Fibroblast of skin of right quadriceps (primary cell): ENCODE results near the gene SLFN14.
"Not testable (repeated sequence)": the region's sequence is repeated elsewhere in the genome, so short reads cannot be mapped to it uniquely, and the experiment has no call there.

ENCODE experiments used
- DNase-seq: peaks from one replicate; pipeline ENCODE4 v3.0.0-alpha.2; 2013

SLFN14 gene

DNA sequence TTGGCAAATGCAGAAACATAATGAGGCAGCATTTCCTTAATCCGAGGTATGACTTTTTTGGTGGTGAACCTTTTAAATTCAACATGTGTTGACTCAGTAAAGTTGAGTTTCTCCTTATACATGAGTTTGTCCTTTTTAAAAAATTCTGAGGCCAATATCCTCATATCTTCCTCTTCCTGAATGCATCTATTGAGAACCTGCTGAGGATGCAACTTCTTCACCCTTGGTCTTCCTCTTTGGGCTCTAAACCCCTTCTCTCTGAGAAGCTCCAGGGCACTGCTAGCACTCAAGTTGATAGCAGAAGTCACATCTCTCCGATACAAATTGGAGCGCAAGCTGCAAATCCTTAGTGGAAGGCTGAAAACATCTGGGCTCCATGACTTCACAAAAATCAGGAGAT, 3.3 kb downstream of the SLFN14 start:
- no peak for DNase-seq

DNA sequence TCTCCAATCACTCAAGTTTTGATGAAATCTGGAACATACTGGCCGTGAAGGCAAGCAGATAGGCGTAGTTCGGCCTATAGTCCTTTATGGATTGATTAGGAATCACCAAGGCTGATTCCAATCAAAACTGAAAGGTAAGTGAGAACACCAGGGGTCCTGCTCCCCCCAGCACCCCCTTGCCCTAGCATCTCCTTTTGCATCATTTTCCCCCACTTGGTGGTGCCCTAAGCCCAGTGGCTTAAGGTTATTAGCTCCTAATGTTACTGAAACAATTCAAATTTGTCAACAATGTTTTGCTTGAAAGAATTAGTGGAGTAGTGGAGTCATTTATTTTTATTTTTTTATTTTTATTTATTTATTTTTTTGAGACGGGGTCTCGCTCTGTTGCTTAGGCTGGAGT, 4.9 kb downstream of the SLFN14 start:
- DNase-seq = no peak

DNA sequence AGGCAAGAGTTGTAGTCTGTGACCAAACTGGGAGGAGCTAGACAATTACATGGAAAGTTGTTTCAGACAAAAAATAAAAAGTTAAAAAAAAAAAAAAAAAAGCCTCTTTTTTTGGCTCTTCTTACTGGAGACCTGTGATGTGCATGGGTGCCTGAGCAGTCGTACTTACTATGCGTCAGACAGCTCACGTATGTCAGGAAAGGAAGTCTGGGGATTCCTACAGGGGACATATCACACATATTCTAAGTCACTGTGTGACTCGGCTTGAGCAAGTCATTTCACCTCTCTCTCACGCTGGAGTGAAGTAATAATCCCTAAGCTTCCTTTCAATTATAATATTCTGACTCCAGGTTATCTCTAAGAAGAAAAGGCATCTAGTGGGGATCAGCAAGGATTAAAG, 6.0 kb downstream of the SLFN14 start:
- no peak for DNase-seq

DNA sequence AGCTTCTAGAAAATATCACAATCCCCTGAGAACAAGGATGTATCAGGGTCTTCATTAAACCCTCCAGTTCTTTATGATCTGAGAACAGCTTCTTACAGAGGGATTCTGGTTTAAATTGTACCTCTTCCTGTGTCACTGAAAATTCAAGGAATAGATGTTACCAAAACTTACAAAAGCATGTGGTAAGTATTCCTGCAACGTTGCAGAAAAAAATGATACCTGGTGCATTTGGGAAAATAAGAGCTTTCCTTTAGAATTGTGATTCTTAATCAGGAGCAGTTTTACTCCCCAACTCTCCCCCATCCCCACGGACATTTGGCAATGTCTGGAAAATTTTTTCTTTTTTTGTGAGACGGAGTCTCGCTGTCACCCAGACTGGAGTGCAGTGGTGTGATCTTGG, 7.3 kb downstream of the SLFN14 start:
- no peak for DNase-seq

DNA sequence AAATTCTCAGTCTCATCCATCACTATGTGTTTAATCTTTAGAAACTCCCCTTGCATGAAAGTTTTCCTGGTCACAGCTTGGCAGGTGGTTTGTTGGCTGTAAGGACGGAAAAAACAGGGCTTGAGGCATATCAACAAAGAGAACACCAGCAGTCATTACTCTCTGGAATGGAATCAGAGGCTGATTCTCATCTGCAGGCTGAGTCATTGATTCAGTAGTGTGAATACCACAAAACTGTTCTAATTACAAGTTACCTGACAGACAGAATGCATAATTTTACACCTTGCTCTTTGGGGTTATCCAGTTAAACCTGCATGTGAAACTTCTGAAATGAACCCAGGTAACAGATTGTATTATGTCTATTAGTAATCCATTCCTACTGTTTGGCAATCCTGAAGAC, 11.6 kb downstream of the SLFN14 start:
- DNase-seq = no peak

DNA sequence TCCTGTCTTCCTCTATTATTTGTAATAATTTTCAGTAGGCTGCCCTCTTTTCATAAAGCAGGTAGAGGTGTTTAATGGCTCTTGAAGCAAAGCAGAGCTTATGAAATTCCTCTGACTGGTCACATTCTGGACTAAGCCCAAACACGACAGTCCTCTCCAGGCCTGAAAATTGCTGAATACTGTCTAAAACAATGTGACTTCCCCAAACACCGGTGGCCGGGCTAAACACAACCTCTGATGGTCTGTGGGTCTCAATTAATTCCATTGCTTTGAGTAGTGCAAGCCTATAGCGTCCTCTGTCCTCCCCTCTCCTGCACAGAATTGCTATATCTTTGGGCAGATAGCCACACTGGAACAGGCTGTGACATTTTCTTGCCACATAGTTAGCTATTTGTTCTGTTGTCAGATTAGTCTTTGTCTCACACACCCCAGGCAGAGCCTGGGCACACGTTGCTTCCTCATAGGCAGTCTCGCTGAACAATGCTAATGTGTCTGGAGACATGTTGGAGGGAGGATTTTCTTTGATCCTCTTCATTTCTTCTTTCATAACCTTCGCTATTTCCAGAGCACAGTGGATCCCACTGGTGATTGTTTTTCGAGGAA, 12.3 kb downstream of the SLFN14 start:
- no peak for DNase-seq

DNA sequence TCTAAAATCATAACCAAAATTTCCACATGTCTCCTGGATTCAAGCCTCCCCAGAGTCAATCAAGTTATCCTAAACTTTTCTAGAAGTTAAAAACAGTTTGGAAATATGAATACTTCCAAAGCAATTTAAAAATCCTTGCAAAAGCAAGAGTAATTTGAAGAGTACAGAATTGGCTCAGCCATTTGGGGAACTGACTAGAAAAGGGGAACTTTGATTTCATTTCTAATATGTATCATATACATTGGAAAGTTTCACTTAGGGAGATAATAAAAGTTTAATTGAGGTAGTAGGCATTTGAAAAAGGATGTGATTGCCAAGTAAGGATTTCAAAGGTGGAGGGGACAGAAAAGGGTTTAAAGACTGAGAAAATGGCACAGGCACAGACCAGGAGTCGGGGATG, 14.1 kb downstream of the SLFN14 start:
- DNase-seq = no peak

DNA sequence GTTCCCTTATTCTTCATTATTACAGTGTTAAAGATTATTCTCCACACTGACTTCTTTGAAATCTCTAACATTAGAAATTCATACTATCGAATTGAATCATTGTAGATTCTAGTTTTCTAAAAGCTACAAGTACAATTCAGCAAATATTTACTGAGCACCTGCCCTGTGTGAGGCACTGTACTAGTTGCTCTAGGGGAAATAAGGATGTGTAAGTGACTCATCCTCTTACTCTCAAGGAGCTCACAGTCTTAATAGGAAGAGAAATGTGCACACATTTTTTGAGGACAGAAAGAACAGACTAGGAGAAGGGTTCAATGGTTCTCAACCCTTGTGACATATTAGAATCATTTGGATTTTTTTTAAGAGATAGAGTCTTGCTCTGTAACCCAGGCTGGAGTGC, 15.5 kb downstream of the SLFN14 start:
- DNase-seq = no peak

DNA sequence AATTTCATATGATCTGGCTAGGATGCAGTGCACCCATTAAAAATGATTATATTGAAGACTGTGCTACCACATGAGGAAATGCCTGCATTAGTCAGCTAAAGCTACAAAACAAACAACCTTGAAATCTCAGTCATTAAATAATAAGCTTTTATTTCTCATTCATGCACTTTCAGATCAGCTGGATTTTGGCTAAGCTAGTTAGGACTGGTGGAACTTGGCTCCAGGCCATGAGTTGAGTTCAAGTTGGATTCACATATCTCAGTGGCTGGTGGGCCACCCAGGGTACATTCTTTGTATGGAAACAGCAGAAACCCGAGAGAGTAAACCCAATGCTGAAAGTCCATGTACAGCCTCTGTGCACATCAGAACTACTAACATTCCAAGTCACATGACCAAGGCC, 16.8 kb downstream of the SLFN14 start:
- DNase-seq = peak; percentile 6

DNA sequence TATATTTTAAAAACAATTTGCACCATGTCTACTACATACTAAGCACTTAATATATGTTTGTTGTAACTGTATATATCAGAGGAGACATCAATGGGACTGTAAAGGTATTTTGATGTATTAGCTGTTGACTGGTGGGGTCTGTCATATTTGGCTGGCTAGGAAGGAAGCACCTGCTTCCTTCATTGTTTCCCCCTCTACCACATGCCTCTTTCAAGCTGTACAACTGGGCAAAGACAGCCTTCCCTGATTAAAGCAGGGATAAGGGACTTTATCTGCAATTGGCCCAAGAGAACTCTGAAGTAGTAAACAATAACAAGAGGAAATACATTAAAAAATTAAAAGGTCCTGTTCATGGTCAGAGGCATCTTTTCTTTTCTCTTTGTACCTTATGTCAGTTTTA, 17.6 kb downstream of the SLFN14 start:
- no peak for DNase-seq

DNA sequence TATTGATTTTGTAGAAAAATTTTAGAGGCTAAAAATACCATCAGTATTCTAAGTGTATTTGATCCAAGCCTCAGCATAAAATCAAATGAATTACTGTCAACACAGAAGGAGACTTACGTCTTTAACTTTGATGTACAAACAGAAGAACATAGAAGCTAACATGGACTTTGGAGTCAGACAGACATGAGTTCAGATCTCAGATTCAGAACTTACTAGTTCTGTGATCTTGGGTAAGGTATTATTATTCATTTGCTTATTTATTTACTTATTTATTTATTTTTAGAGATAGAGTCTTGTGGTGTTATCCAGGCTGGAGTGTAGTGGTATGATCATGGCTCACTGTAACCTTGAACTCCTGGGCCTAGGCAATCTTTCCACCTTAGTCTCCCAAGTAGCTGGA, 19.2 kb downstream of the SLFN14 start:
- DNase-seq = no peak

DNA sequence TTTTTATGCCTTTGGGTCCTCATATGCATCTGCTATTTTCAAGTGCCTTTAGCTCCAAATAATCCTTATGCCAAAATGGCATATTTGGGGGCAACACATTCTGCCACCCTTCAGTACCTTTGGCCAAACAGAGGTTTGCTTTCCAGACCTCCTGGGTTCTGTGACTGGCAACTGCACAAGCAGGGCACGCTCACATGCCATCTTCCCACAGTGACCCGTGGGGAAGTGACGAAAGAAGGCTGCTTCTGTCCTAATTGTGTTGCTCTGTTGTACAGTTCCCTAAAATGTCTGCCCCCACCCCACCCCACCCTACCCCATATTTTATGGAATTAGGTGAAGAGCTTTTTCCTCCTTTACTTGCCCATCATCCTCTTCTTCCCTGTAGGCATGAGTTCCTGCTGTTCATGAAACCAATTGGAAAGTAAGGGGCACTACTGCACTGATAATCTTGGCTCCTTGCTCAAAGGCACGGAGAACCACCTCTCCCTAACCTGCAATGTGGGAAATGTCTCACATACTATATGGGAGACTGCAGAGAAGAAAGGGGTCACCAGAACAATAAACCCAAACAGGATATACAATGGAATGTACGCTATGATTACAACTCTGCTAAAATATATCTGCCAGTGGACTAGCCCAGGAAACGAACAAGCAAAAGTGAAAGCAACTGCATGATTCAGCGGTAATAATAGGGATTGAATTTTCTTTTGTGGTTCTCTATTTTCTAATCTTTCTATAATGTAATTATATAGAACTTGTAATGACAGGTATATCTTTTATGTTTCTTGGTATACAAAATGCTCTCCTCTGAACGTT, 19.8 kb downstream of the SLFN14 start:
- peak; percentile 22 for DNase-seq

DNA sequence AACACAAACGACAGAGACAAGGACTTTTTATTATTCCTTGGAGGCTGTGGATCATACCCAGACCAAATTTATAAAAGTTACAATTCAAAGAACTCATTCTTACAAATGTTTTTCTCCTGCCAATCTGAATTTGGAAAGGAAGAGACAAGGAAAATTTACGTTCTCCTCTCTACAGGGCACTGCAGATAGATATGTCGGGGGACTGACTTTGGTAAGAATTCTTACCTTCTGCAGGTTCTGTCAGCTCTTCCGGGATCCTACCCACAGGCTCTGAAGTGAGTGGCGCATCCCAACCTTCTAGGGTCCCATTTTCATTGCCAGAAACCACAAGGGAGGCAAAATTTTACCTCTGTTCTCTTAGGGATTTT, 21.0 kb downstream of the SLFN14 start:
- no peak for DNase-seq

DNA sequence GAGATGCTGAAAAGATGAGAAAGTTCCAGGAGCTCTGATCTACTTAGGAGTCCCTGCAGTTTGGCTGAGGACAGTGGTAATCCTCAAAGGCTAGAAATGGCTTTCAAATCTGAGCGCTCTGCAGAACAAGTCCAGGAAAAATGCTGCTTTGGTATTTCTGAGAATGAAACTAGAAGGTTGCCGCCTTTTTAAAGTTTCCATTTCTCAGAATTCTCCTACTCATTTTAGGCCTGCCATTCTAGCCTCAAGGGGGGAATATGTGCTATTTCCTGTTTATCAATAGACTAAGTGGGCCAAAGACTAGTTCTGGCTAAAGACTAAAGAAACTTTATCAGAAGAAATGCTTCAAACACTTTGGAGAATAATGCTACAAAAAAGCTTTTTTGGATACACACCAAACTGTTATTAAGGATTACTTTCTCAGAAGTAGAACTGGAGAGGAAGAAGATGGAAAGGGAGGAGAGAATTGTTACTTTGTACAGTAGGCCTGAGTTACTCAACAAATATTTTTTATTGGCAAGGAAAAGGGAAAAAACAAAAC, 22.9 kb downstream of the SLFN14 start, which contains the start of gene SLFN12L:
SLFN12L (minus strand) TSS at position 78 of the 541 bp plus-strand sequence. CDS start 15,314 bp downstream, outside the sequence.
- no peak for DNase-seq

DNA sequence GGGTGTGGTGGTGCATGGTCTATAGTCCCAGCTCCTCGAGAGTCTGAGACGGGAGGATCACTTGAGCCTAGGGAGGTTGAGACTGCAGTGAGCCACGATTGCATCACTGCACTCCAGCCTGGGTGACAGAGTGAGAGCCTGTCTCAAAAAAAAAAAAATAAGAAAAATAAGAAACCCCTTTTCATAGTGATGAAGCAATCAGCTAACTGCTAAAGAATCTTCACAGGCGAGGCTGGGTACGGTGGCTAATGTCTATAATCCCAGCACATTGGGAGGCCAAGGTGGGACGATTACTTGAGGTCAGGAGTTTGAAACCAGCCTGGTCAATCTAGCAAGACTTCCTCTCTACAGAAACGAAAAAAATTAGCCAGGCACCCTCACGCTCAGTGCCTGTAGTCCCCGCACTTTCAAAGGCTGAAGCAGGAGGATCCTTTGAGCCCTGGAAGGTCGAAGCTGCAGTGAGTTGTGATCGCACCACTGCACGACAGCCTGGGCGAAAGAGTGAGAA, 23.9 kb downstream of the SLFN14 start:
- no peak for DNase-seq

DNA sequence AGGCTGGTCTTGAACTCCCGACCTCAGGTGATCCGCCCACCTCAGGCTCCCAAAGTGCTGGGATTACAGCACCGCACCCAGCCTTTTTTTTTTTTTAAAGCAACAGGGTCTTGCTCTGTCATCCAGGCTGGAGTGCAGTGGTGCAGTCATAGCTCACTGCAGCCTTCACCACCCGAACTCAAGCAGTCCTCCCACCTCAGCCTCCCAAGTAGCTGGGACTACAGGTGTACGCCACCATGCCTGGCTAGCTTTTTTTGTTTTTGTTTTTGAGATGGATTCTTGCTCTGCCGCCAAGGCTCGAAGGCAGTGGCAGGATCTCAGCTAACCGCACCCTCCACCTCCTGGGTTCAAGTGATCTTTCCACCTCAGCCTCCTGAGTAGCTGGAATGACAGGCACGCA, 25.2 kb downstream of the SLFN14 start:
- DNase-seq = not testable (repeated sequence)

DNA sequence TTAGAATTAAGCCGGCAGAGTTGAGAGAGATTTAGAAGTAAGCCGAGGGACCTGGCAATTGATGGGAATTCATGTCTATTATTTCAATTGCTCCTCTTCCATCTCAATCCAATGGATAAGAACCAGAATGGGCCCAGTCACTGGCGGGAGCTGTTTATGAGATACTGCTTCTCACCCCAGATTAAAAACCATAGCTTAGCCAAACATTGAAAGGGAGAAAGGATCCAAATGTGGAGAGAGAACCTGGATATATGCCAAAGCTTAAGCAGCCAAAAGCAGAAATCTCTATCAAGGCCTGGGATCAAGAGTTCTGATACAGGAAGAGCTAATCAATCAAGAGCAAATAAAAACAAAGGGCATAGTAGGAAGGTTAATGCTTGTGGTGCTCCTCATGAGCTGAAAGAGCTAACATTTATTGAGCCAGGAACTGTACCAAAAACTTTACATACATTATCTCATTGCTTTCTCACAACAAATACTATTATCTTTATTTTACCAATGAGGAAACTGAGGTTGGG, 26.0 kb downstream of the SLFN14 start:
- no peak for DNase-seq

DNA sequence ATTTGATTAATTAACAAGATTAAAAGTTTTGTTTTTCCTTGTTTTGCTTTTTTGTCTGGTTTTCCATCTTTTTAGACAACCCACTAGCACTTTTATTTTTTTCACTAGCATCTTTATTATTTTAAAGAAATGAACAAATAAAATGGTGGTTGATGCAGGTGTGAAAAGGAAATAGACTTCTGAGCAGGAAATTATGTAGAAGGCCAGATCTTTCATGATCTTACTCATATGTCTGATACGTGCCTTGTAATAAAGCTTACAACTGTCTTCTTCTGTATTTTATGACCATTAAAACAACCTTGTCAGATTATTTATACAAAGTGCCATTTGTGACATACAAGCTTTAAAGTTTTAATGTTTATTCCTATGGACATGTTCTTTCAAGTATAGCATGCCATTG, 29.5 kb downstream of the SLFN14 start:
- no peak for DNase-seq

DNA sequence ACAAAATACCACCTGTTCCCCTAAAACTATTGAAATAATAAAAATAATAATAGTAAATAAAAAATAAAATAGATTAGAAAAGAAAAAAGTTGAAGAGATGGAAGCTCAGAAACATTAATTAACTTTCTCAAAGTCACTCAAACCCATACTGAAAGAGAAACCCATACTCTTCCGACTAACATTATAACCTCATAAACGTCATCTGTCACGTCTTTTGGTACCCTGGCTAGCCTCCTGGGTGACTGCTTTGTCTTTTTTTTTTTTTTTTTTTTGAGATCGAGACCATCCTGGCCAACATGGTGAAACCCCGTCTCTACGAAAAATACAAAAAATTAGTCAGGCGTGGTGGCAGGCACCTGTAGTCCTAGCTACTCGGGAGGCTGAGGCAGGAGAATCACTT, 30.8 kb downstream of the SLFN14 start:
- DNase-seq = no peak

DNA sequence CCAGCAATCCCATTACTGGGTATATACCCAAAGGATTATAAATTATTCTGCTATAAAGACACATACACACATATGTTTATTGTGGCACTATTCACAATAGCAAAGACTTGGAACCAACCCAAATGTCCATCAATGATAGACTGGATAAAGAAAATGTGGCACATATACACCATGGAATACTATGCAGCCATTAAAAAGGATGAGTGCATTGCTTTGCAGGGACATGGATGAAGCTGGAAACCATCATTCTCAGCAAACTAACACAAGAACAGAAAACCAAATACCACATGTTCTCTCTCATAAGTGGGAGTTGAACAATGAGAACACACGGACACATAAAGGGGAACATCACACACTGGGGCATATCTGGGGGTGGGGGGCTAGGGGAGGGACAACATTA, 31.3 kb downstream of the SLFN14 start:
- DNase-seq = not testable (repeated sequence)

DNA sequence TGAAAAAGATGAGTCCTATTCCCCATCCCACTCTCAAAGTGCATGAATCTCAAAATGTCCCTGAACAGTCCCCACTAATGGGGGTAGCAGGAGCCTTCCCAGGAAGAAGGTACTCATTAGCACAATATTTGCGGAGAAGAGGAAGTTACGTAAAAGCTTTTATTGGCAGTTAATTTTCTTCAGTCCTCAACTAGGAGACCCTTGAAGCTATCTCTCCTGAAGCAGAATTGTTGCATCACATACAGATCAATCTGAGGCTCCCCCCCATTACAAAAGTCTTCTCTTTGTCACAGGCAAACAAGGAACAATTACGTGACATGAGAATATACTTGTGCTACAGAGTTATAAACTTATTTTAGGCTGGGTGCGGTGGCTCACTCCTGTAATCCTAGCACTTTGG, 37.3 kb downstream of the SLFN14 start:
- DNase-seq = no peak

DNA sequence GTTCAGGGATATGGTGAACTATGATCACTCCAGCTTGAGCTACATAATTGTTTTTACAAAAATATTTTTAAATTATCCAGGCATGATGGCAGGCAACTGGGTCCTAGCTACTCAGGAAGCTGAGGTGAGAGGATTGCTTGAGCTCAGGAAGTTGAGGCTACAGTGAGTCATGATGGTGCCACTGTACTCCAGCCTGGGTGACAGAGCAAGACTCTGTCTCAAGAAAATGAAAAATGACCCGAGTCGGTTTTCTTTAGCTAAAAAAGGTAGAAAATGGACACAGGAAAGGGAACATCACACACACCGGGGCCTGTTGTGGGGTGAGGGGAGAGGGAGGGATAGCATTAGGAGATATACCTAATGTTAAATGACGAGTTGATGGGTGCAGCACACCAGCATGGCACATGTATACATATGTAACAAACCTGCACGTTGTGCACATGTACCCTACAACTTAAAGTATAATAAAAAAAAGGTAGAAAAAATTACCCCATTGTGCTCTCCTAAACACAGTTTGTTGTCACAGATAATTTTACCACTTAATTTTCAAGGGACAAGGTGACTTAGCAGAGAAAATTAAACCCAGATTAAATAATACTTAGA, 38.9 kb downstream of the SLFN14 start:
- not testable (repeated sequence) for DNase-seq

DNA sequence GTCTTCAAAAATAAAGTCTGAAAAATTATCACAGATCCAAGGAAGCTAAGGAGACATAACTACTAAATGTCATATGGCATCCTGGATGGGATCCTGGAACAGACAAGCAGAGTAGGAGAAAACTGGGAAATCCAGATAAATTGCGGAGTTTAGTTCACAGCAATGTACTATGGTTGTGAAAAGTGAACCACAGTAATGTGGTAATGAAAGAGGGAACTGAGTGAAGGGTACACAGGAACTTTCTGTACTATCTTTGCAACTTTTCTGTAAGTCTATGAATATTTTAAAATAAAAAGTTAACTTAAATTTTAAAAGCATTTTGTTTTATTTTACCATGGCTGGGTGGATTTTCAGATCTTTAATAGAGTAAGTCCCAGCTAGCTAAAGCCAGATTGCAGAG, 39.5 kb downstream of the SLFN14 start:
- DNase-seq = no peak
